ENCODE results near the gene CAMTA1. TPM values are rescaled to one million over a fixed set of nuclear protein-coding genes. Genes with fewer than 3 reads are reported as not detected.

Gene CAMTA1
- total and polyA plus RNA-seq, 9 of the 15 experiments (the other 6 are each of a cell fraction or from before 2014, with no cell fraction given), result 43.9 to 161 (median 65.9) TPM

GRCh38 chr1:7014640-7014930, 229.3 kb downstream of the CAMTA1 start (continued):
- TF ChIP-seq ZNF778 (CRISPR knock-in tag; IDR thresholded peaks at IDR 0.05) (no peak), NFXL1 (CRISPR knock-in tag; IDR thresholded peaks at IDR 0.05) (no peak), ESRRB (CRISPR knock-in tag; IDR thresholded peaks at IDR 0.05; ENCODE audit: borderline replicate concordance) (no peak), GATA2 (CRISPR knock-in tag; IDR thresholded peaks at IDR 0.05) (no peak), RAD51 (IDR thresholded peaks at IDR 0.05; ENCODE audit: borderline replicate concordance, low read depth) (no peak), ZNF445 (CRISPR knock-in tag; IDR thresholded peaks at IDR 0.05; ENCODE audit: low read depth) (no peak), E2F5 (CRISPR knock-in tag; IDR thresholded peaks at IDR 0.05) (no peak), ZC3H11A (IDR thresholded peaks at IDR 0.05; ENCODE audit: low read depth, low read length) (no peak), RBM25 (IDR thresholded peaks at IDR 0.05; ENCODE audit: low read depth, low read length, severe bottlenecking) (no peak), MBD1 (CRISPR knock-in tag; IDR thresholded peaks at IDR 0.05) (no peak), U2AF1 (optimal IDR thresholded peaks at IDR 0.05; ENCODE audit: low read depth, low read length) (no peak)
